Ovary (tissue), 3 donors: Measurements from ENCODE around the gene SPRY2.

ENCODE experiments used
- CTCF ChIP-seq, 3 donors: fragments of 450-650 bp in 2 of 3; fragments of 200-600 bp in 1 of 3; IDR thresholded peaks; one replicate each; pipeline versions ENCODE4 v1.5.1 to v1.8.0; 2016 to 2022; ENCODE audit warnings: antibody characterized with exemption in 3 of 3, mild to moderate bottlenecking in 1 of 3
- POLR2A ChIP-seq: fragments of 450-650 bp; IDR thresholded peaks from one replicate; pipeline ENCODE4 v1.6.1; 2017; ENCODE audit warnings: antibody characterized with exemption, mild to moderate bottlenecking, moderate library complexity
- donor health status: DM: no; HTN: no; CAD: no.

GRCh38 chr13:80374444-80374843, 33.5 kb upstream of the SPRY2 start:
- no peak for TF ChIP-seq CTCF (IDR thresholded peaks at IDR 0.05)
- TF ChIP-seq POLR2A = no peak
